Neural crest cell (in vitro differentiated cells): Measurements from ENCODE around the gene ADAMTSL1. TPM values are rescaled to one million over a fixed set of nuclear protein-coding genes. Genes with fewer than 3 reads are reported as not detected.

Source experiments
- DNase-seq: peaks from one replicate; pipeline ENCODE4 v3.0.0; 2021; ENCODE audit warnings: low read depth, mixed read lengths, low spot score
- H3K27ac Mint-ChIP-seq: one replicate; pipeline ENCODE4 v1.8.0; 2021; ENCODE audit warnings: mild to moderate bottlenecking, mixed read lengths; ENCODE audit not compliant: unreplicated experiment
- H3K27me3 Mint-ChIP-seq: 2 replicates; pipeline ENCODE4 v1.8.0; 2021; ENCODE audit warnings: low read depth, mild to moderate bottlenecking, mixed read lengths
- H3K36me3 Mint-ChIP-seq: 2 replicates; pipeline ENCODE4 v1.8.0; 2021; ENCODE audit warnings: low read depth, mild to moderate bottlenecking, mixed read lengths
- H3K4me1 Mint-ChIP-seq: 2 replicates; pipeline ENCODE4 v1.8.0; 2021; ENCODE audit warnings: mixed read lengths
- H3K4me3 Mint-ChIP-seq: one replicate; pipeline ENCODE4 v1.8.0; 2021; ENCODE audit warnings: mild to moderate bottlenecking, mixed read lengths
- H3K9me3 Mint-ChIP-seq: 2 replicates; pipeline ENCODE4 v1.8.0; 2021; ENCODE audit warnings: mixed read lengths
- CTCF ChIP-seq: fragments of 200-600 bp; sonication (generic); conservative IDR thresholded peaks from 2 replicates; pipeline ENCODE4 v1.5.0; 2021; ENCODE audit warnings: antibody characterized with exemption, mild to moderate bottlenecking
- total RNA-seq: library from RNA; stranded (reverse); gene quantifications from 2 replicates; pipeline ENCODE4 v1.2.1, GENCODE V29; 2021

ADAMTSL1 gene
- total RNA-seq, 1 donor from 2014 or later: 2.3 TPM

DNA sequence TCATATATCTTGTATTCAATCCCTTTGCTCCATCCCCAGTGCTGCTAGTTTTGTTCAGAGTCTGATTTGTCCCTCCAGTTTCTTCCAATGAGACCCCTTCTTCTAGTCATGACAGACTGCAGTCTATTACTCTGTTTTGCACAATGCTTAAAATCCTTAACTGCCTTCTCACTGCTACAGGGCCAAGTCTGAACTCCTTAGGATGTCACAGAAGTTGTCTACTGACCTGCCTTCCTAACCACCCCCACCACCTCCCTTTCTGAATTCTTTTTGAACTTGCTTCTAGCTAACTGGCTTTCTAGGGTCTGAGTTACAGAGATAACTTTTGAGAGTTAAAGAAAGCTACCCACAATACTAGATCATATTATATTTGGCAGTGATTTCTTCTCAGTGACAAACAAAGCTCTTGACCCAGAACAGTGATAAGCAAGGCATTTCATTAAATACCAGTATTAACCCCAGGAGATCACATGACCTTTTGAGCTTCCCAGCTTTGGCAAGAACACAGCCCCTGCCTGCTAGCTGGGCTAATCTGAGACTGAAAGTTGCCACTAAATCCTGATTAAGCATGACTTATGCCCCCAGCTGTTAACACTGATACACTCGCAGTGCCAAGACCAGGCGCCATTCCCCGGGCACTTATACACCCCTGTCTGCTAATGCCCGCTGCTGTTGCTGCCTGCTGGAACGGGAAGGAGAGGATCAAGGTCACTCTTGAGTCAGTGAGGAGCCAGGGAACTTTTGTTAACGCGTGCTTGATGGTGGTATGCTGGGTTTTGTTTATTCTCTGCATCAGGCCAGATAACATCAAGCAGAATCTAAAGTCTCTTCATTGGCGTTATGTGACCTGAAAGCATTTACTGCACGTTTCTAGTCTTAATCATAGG lies 36.4 kb upstream of the ADAMTSL1 start:
- no peaks in the 10 kb centered on the region for H3K36me3 Mint-ChIP-seq
- peak overlapping the region; percentile 67 for H3K4me3 Mint-ChIP-seq
- no peak for DNase-seq
- H3K9me3 Mint-ChIP-seq: peaks cover 3% of the 10 kb centered on the region
- no peak overlapping the region for H3K27ac Mint-ChIP-seq
- peaks cover 22% of the 10 kb centered on the region for H3K27me3 Mint-ChIP-seq
- no peak for TF ChIP-seq CTCF
- H3K4me1 Mint-ChIP-seq: peaks cover 22% of the 10 kb centered on the region

DNA sequence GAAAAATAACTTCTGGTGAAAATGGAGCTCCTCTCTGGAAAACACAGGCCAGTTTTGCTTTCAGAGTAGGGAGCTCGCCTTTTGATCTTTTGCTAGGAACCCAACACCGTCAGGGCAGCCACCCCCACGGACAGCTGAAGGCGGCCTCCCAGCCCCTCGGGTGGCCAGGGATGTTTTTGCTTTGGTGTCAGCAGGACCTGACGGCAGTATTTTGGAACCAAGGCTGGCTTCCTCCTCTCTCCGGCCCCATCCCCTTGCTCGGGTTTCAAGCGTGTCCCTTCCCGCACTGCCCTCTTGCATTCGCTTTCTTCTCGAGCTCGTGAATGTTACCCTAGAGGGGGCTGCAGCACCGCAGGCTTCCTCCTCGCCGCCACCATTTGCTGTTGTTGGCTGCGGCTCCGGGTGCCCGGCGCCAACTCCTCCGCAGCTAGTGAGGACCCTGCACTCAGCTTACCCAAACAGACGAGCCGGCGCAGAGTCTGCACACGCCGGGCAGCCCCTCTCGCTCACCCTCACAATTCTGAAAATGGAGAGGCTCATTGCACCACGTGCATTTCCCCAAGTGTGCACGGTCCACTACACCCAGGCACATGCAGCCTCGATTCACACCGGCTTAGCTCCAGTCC lies 35.5 kb upstream of the ADAMTSL1 start:
- H3K9me3 Mint-ChIP-seq: peaks cover 3% of the 10 kb centered on the region
- H3K4me3 Mint-ChIP-seq: peak overlapping the region; percentile 67
- peaks cover 22% of the 10 kb centered on the region for H3K4me1 Mint-ChIP-seq
- peak; percentile 33 for TF ChIP-seq CTCF
- H3K27ac Mint-ChIP-seq: peak overlapping the region; percentile 79
- peak; percentile 29 for DNase-seq
- H3K27me3 Mint-ChIP-seq: peaks cover 22% of the 10 kb centered on the region
- no peaks in the 10 kb centered on the region for H3K36me3 Mint-ChIP-seq

DNA sequence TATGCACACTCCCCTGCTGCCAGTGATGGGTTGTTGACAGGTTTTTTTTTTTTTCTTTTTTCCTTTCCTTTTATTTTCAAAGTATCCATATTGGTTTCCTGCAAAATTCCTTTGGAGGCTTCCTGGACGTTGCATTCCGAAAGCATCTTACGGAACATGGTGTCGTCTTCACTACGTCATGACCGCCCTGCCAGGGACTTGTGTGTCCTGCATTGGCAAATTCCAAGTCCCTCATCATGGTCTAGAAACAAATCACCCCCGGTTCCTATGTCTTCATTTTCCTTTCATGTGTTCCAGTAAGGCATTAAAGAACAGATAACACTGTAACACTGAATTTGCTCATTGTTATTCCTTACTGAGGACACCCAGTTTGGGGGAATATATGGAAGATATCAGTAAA lies 35.0 kb upstream of the ADAMTSL1 start:
- H3K27ac Mint-ChIP-seq: peak overlapping the region; percentile 79
- no peak for TF ChIP-seq CTCF
- H3K9me3 Mint-ChIP-seq: no peaks in the 10 kb centered on the region
- no peak for DNase-seq
- peak overlapping the region; percentile 67 for H3K4me3 Mint-ChIP-seq
- H3K4me1 Mint-ChIP-seq: peaks cover 22% of the 10 kb centered on the region
- H3K27me3 Mint-ChIP-seq: peaks cover 22% of the 10 kb centered on the region
- no peaks in the 10 kb centered on the region for H3K36me3 Mint-ChIP-seq

GRCh38 chr9:18441261-18441660 lies 32.7 kb upstream of the ADAMTSL1 start:
- H3K4me1 Mint-ChIP-seq: peaks cover 22% of the 10 kb centered on the region
- no peaks in the 10 kb centered on the region for H3K36me3 Mint-ChIP-seq
- no peaks in the 10 kb centered on the region for H3K9me3 Mint-ChIP-seq
- H3K27ac Mint-ChIP-seq: no peak overlapping the region
- TF ChIP-seq CTCF: no peak
- no peak overlapping the region for H3K4me3 Mint-ChIP-seq
- peaks cover 22% of the 10 kb centered on the region for H3K27me3 Mint-ChIP-seq
- DNase-seq: no peak

GRCh38 chr9:18442629-18443491 lies 31.1 kb upstream of the ADAMTSL1 start:
- Mint-ChIP-seq H3K4me3 (no peak overlapping the region), H3K27me3 (peaks cover 14% of the 10 kb centered on the region), H3K27ac (no peak overlapping the region), H3K36me3 (no peaks in the 10 kb centered on the region), H3K4me1 (peaks cover 24% of the 10 kb centered on the region), H3K9me3 (no peaks in the 10 kb centered on the region)
- DNase-seq: peak; percentile 70
- peak; percentile 93 for TF ChIP-seq CTCF
